H9 (cell line): ENCODE measurements around the gene NIM1K. TPM values are rescaled to one million over a fixed set of nuclear protein-coding genes. Genes with fewer than 3 reads are reported as not detected.

Experiments
- DNase-seq: peaks from one replicate; pipeline ENCODE4 v3.0.0-alpha.2; 2017
- H2AFZ ChIP-seq: one replicate; pipeline ENCODE4 v1.6.1; 2013; ENCODE audit warnings: mild to moderate bottlenecking, low read length, control low read depth, moderate library complexity
- H2AK5ac ChIP-seq: 2 replicates; pipeline ENCODE4 v1.6.1; 2013; ENCODE audit warnings: low read length, control low read depth, mixed read lengths; ENCODE audit not compliant: insufficient read length
- H2BK120ac ChIP-seq: one replicate; pipeline ENCODE4 v1.6.1; 2013; ENCODE audit warnings: low read depth, mild to moderate bottlenecking, low read length, control low read depth, inconsistent platforms; ENCODE audit not compliant: poor library complexity, severe bottlenecking
- H2BK12ac ChIP-seq: 2 replicates; pipeline ENCODE4 v1.6.1; 2013; ENCODE audit warnings: low read length, control low read depth, mixed read lengths, low read depth; ENCODE audit not compliant: insufficient read length
- H2BK15ac ChIP-seq: 2 replicates; pipeline ENCODE4 v1.6.1; 2013; ENCODE audit warnings: low read depth, low read length, control low read depth
- H2BK20ac ChIP-seq: one replicate; pipeline ENCODE4 v1.6.1; 2013; ENCODE audit warnings: low read depth, mild to moderate bottlenecking, low read length, control low read depth, inconsistent platforms; ENCODE audit not compliant: poor library complexity, severe bottlenecking
- H2BK5ac ChIP-seq: 2 replicates; pipeline ENCODE4 v1.6.1; 2013; ENCODE audit warnings: low read length, control low read depth, mixed read lengths; ENCODE audit not compliant: insufficient read length
- H3K14ac ChIP-seq: 2 replicates; pipeline ENCODE4 v1.6.1; 2013; ENCODE audit warnings: low read length, control low read depth; ENCODE audit not compliant: insufficient read depth
- H3K18ac ChIP-seq: 2 replicates; pipeline ENCODE4 v1.6.1; 2013; ENCODE audit warnings: low read depth, mild to moderate bottlenecking, mixed read lengths, low read length, control low read depth; ENCODE audit not compliant: insufficient read length
- H3K23ac ChIP-seq: 2 replicates; pipeline ENCODE4 v1.6.1; 2013; ENCODE audit warnings: low read length, control low read depth, mixed read lengths, low read depth; ENCODE audit not compliant: insufficient read length
- H3K23me2 ChIP-seq: 2 replicates; pipeline ENCODE4 v1.6.1; 2013; ENCODE audit warnings: low read depth, mild to moderate bottlenecking, mixed read lengths, low read length, control low read depth; ENCODE audit not compliant: insufficient read length, poor library complexity, severe bottlenecking
- H3K27ac ChIP-seq: 2 replicates; pipeline ENCODE4 v1.5.1; 2013; ENCODE audit warnings: low read length, control low read depth, mixed read lengths, low read depth; ENCODE audit not compliant: insufficient read length
- H3K27me3 ChIP-seq: 2 replicates; pipeline ENCODE4 v1.6.1; 2013; ENCODE audit warnings: low read length, control low read depth, inconsistent platforms; ENCODE audit not compliant: insufficient read depth
- H3K4ac ChIP-seq: 2 replicates; pipeline ENCODE4 v1.6.1; 2013; ENCODE audit warnings: low read depth, mild to moderate bottlenecking, control low read depth, inconsistent platforms, low read length, moderate library complexity
- H3K4me1 ChIP-seq: 2 replicates; pipeline ENCODE4 v1.6.1; 2013; ENCODE audit warnings: low read length, control low read depth, inconsistent platforms; ENCODE audit not compliant: insufficient read depth
- H3K4me2 ChIP-seq: 2 replicates; pipeline ENCODE4 v1.6.1; 2013; ENCODE audit warnings: low read length, control low read depth, mixed read lengths; ENCODE audit not compliant: insufficient read length, insufficient read depth
- H3K56ac ChIP-seq: 2 replicates; pipeline ENCODE4 v1.6.1; 2013; ENCODE audit warnings: low read depth, mild to moderate bottlenecking, mixed read lengths, low read length, control low read depth; ENCODE audit not compliant: insufficient read length
- H3K79me1 ChIP-seq: 2 replicates; pipeline ENCODE4 v1.6.1; 2013; ENCODE audit warnings: low read depth, mild to moderate bottlenecking, moderate library complexity, low read length, control low read depth, inconsistent platforms; ENCODE audit not compliant: insufficient read depth, poor library complexity, severe bottlenecking
- H3K79me2 ChIP-seq: 2 replicates; pipeline ENCODE4 v1.6.1; 2013; ENCODE audit warnings: low read length, control low read depth, inconsistent platforms; ENCODE audit not compliant: insufficient read depth
- H3K9ac ChIP-seq: 2 replicates; pipeline ENCODE4 v1.6.1; 2013; ENCODE audit warnings: low read length, control low read depth, mixed read lengths; ENCODE audit not compliant: insufficient read length; ENCODE audit errors: extremely low read depth
- H3K9me3 ChIP-seq: one replicate; pipeline ENCODE4 v1.6.1; 2013; ENCODE audit warnings: low read depth, low read length, inconsistent platforms; ENCODE audit not compliant: control insufficient read depth
- H3T11ph ChIP-seq: one replicate; pipeline ENCODE4 v1.6.1; 2013; ENCODE audit warnings: mild to moderate bottlenecking, low read length, control low read depth, inconsistent platforms
- H4K20me1 ChIP-seq: one replicate; pipeline ENCODE4 v1.6.1; 2013; ENCODE audit not compliant: control insufficient read depth, insufficient read length, insufficient read depth
- H4K5ac ChIP-seq: 2 replicates; pipeline ENCODE4 v1.6.1; 2013; ENCODE audit warnings: low read depth, mild to moderate bottlenecking, mixed read lengths, low read length, control low read depth; ENCODE audit not compliant: insufficient read length
- H4K8ac ChIP-seq: replicated peaks from 2 replicates; pipeline ENCODE4 v1.6.1; 2013; ENCODE audit warnings: low read length, control low read depth, mixed read lengths, low read depth; ENCODE audit not compliant: insufficient read length
- H4K91ac ChIP-seq: 2 replicates; pipeline ENCODE4 v1.6.1; 2013; ENCODE audit warnings: low read depth, mild to moderate bottlenecking, moderate library complexity, mixed read lengths, low read length, control low read depth; ENCODE audit not compliant: insufficient read length
- H3K27ac Mint-ChIP-seq, 3 experiments: 2 replicates in 2 of 3; 3 replicates in 1 of 3; pipeline ENCODE4 v1.8.0; 2020 to 2021; ENCODE audit warnings: mixed read lengths in 3 of 3, mild to moderate bottlenecking in 1 of 3, moderate library complexity in 1 of 3
- H3K27me3 Mint-ChIP-seq: 2 replicates; pipeline ENCODE4 v1.8.0; 2021; ENCODE audit warnings: low read depth, mild to moderate bottlenecking, moderate library complexity, mixed read lengths
- H3K36me3 Mint-ChIP-seq, 3 experiments: 2 replicates in 2 of 3; 3 replicates in 1 of 3; pipeline ENCODE4 v1.8.0; 2020 to 2021; ENCODE audit warnings: low read depth in 3 of 3, mixed read lengths in 3 of 3; ENCODE audit not compliant: insufficient read depth in 1 of 3
- H3K4me1 Mint-ChIP-seq, 2 experiments: 2 replicates each; pipeline ENCODE4 v1.8.0; 2020; ENCODE audit warnings: mixed read lengths in 2 of 2
- H3K4me3 Mint-ChIP-seq, 2 experiments: 2 replicates in 1 of 2; 3 replicates in 1 of 2; pipeline ENCODE4 v1.8.0; 2020 to 2021; ENCODE audit warnings: mild to moderate bottlenecking in 2 of 2, mixed read lengths in 2 of 2, moderate library complexity in 1 of 2
- H3K9me3 Mint-ChIP-seq, 2 experiments: 2 replicates in 1 of 2; 3 replicates in 1 of 2; pipeline ENCODE4 v1.8.0; 2020; ENCODE audit warnings: mild to moderate bottlenecking in 2 of 2, mixed read lengths in 2 of 2, moderate library complexity in 1 of 2
- WGBS: extraction: QIAGEN DNeasy Blood & Tissue Kit; methylation state at CpG from one replicate; pipeline ENCODE4 v1.1.7; 2013; ENCODE audit warnings: missing lambda C conversion rate, low lambda C conversion rate, mixed read lengths; ENCODE audit not compliant: insufficient read length; ENCODE audit errors: extremely low coverage; 5-methylcytosine and 5-hydroxymethylcytosine counted together
- total RNA-seq: library from RNA; stranded (reverse); gene quantifications from 2 replicates; pipeline ENCODE4 v1.2.1, GENCODE V29; 2021
- TF ChIP-seq, protein P1 (sequence below): fragments of 200-600 bp; sonication (generic); conservative IDR thresholded peaks from 3 replicates; pipeline ENCODE4 v1.8.0; 2021; ENCODE audit warnings: antibody characterized with exemption, mild to moderate bottlenecking

Gene NIM1K
- total RNA-seq, 1 experiment from 2014 or later = 0.07 TPM

GRCh38 chr5:43236653-43237355 is 44.8 kb downstream of the NIM1K start:
- H2AFZ ChIP-seq = no peak overlapping the region

More at GRCh38 chr5:43236653-43237355, 44.8 kb downstream of the NIM1K start:
- H3K4me1 Mint-ChIP-seq = peaks cover 0 to under 1% of the 10 kb centered on the region in 2 experiments; a peak in 1 of 4 replicates
- H3K27ac Mint-ChIP-seq = no peak overlapping the region
- no peak overlapping the region for H2BK120ac ChIP-seq
- no peaks in the 10 kb centered on the region for H4K20me1 ChIP-seq
- no peak overlapping the region for H2BK20ac ChIP-seq
- H3K14ac ChIP-seq = no peak overlapping the region
- H3K4me3 Mint-ChIP-seq = no peak overlapping the region
- H2AK5ac ChIP-seq = no peak overlapping the region
- H4K5ac ChIP-seq = no peak overlapping the region
- no peak overlapping the region for H3K4me2 ChIP-seq
- no peak overlapping the region for H3K23ac ChIP-seq
- no peaks in the 10 kb centered on the region for H3K9me3 Mint-ChIP-seq
- H3K27ac ChIP-seq = no peak overlapping the region
- no peaks in the 10 kb centered on the region; a peak in 1 of 7 replicates for H3K36me3 Mint-ChIP-seq
- H3K4ac ChIP-seq = no peak overlapping the region
- H2BK12ac ChIP-seq = no peak overlapping the region
- no peak overlapping the region for H3K9ac ChIP-seq
- no peaks in the 10 kb centered on the region for H3K4me1 ChIP-seq
- no peaks in the 10 kb centered on the region for H3K79me1 ChIP-seq
- H4K8ac ChIP-seq = no peak overlapping the region
- H2BK5ac ChIP-seq = no peak overlapping the region
- no peak overlapping the region for H3K18ac ChIP-seq
- H3K23me2 ChIP-seq = no peaks in the 10 kb centered on the region
- no peak overlapping the region for H3T11ph ChIP-seq
- H2BK15ac ChIP-seq = no peak overlapping the region
- DNase-seq = no peak
- no peaks in the 10 kb centered on the region for H3K79me2 ChIP-seq
- no peak overlapping the region for H3K56ac ChIP-seq
- no peak overlapping the region for H4K91ac ChIP-seq
- no peaks in the 10 kb centered on the region for H3K27me3 ChIP-seq
- H3K9me3 ChIP-seq = no peaks in the 10 kb centered on the region
- WGBS = no CpG with 5 or more reads among the region's 5 CpGs
- no peaks in the 10 kb centered on the region for H3K27me3 Mint-ChIP-seq
- TF ChIP-seq, protein P1, sequence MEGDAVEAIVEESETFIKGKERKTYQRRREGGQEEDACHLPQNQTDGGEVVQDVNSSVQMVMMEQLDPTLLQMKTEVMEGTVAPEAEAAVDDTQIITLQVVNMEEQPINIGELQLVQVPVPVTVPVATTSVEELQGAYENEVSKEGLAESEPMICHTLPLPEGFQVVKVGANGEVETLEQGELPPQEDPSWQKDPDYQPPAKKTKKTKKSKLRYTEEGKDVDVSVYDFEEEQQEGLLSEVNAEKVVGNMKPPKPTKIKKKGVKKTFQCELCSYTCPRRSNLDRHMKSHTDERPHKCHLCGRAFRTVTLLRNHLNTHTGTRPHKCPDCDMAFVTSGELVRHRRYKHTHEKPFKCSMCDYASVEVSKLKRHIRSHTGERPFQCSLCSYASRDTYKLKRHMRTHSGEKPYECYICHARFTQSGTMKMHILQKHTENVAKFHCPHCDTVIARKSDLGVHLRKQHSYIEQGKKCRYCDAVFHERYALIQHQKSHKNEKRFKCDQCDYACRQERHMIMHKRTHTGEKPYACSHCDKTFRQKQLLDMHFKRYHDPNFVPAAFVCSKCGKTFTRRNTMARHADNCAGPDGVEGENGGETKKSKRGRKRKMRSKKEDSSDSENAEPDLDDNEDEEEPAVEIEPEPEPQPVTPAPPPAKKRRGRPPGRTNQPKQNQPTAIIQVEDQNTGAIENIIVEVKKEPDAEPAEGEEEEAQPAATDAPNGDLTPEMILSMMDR = no peak
